Stimulated activated CD8-positive, alpha-beta memory T cell treated with anti-CD3 and anti-CD28 coated beads, Interleukin-15, amount 100 ng/mL, for 4 hours (primary cell): Measurements from ENCODE around the gene MROH2A.

Experiments used
- DNase-seq, 2 donors: peaks; one replicate each; pipeline ENCODE4 v3.0.0-alpha.2; 2020; ENCODE audit warnings: low read depth in 2 of 2

MROH2A gene

GRCh38 chr2:233761040-233761769, 16.9 kb upstream of the MROH2A start:
- DNase-seq: no peak

GRCh38 chr2:233764264-233764663, 13.9 kb upstream of the MROH2A start:
- DNase-seq: no peak

DNA sequence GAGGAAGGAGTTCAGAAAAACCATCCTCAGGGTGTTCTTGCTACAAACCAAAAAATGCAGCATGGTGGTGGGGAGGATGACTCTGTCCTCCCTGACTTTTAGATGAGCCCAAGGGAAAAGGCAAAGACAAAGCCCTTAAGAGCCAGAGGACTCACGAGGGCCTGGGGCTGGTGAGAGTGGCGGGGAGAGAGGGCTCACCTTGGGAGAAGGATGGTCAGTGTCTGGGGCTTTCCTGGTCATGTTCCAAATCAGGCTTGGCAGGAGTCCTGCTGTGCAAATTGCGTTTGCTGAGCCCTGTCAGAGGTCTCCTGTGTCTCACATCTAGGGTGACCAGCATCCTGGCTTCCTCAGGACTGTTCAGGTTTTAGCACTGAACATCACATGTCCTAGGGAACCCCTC, 13.4 kb upstream of the MROH2A start:
- no peak for DNase-seq

DNA sequence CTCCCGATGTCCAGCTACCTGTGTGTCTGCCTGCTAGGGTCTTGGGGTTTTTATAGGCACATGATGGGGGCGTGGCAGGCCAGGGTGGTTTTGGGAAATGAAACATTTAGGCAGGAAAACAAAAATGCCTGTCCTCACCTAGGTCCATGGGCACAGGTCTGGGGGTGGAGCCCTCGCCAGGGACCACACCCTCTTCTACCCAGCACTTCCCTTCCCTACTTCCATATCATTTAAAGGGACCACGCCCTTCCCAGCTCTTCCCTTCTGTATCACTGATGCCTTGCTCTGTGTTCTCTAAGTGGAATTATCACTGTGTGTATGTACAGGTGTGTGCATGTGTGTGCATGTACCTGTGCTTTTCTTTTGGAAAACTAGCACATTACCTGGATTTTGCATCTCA, 11.7 kb upstream of the MROH2A start:
- no peak for DNase-seq

DNA sequence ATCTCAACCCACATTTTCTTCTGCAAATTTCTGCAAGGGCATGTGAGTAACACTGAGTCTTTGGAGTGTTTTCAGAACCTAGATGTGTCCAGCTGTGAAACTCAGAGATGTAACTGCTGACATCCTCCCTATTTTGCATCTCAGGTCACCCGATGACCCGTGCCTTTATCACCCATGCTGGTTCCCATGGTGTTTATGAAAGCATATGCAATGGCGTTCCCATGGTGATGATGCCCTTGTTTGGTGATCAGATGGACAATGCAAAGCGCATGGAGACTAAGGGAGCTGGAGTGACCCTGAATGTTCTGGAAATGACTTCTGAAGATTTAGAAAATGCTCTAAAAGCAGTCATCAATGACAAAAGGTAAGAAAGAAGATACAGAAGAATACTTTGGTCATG, 10.1 kb upstream of the MROH2A start:
- no peak for DNase-seq

DNA sequence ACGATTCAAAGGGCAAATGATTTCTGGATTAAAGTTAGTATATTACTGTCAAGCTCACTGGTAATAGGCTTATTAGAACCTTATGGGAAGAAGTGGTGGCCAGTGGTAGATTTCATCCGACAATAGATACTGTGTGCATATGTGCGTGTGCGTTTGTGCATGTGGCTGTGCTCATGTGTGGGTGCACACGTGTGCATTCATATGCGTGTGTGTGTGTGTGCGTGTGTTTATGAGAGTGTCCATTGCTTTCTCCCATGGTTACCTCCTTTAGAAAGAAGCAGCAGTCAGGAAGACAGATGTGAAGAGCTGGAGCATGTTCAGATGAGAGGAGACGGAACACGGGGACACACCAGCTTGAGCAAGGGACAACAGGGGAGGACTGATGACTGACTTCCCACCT, 8.9 kb upstream of the MROH2A start:
- no peak for DNase-seq

DNA sequence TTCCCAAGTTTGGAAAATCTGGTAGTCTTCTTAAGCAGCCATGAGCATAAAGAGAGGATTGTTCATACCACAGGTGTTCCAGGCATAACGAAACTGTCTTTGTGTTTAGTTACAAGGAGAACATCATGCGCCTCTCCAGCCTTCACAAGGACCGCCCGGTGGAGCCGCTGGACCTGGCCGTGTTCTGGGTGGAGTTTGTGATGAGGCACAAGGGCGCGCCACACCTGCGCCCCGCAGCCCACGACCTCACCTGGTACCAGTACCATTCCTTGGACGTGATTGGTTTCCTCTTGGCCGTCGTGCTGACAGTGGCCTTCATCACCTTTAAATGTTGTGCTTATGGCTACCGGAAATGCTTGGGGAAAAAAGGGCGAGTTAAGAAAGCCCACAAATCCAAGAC, 6.0 kb upstream of the MROH2A start:
- DNase-seq: no peak

DNA sequence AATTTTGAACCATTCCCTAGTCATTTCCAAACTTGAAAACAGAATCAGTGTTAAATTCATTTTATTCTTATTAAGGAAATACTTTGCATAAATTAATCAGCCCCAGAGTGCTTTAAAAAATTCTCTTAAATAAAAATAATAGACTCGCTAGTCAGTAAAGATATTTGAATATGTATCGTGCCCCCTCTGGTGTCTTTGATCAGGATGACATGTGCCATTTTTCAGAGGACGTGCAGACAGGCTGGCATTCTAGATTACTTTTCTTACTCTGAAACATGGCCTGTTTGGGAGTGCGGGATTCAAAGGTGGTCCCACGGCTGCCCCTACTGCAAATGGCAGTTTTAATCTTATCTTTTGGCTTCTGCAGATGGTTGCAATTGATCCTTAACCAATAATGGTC, 5.5 kb upstream of the MROH2A start:
- no peak for DNase-seq

DNA sequence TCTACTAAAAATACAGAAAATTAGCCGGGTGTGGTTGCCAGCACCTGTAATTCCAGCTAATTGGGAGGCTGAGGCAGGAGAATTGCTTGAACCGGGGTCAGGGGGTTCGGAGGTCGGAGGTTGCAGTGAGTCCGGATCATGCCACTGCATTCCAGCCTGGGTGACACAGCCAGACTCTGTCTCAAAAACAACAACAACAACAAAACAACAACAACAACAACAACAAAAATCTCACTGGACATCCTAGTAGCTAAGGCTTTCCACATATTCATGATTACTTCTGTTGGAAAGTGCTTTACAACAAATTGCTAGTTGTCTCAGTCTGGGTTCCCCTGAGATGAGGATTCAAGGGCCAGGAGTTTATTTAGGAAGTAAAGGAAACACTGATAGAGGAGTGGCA, 4.3 kb upstream of the MROH2A start:
- DNase-seq: no peak

DNA sequence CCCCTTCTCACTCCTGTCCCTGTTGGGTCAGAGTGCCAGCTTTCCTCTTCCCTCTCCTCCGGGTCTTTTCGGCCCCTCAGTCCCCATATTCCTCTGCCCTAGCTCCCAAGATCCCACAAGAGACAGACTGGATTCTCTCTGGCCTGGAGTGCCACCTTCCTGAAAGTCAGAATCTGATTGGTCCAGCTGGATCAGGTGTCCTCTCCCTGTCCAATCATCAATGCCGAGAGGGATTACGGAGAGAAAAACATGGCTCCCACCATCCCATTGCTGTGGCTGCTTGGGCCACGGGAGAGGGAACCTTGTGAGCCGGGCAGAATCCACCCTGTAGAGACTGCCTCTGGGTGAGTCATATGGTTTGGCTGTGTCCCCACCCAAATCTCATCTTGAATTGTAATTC, 2.7 kb upstream of the MROH2A start:
- no peak for DNase-seq

GRCh38 chr2:233779722-233780121, 1.6 kb downstream of the MROH2A start:
- DNase-seq: no peak

DNA sequence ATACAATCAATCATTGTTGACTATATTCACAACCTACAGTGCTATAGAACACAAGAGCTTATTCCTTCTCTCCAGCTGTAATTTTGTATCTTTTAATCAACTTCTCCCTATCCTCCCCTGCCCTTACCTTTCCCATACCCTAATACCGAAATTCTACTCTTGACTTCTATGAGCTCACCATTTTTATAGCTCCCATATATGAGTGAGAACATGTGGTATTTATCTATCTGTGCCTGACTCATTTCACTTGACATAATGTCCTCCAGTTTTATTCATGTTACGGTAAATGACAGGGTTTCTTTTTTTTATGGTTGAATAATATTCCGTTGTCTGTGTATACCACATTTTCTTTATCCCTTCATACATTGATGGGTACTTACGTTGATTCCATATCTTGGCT, 2.6 kb downstream of the MROH2A start:
- no peak for DNase-seq

- no peak for DNase-seq
Measured at GRCh38 chr2:233789554-233789953, 11.4 kb downstream of the MROH2A start.

DNA sequence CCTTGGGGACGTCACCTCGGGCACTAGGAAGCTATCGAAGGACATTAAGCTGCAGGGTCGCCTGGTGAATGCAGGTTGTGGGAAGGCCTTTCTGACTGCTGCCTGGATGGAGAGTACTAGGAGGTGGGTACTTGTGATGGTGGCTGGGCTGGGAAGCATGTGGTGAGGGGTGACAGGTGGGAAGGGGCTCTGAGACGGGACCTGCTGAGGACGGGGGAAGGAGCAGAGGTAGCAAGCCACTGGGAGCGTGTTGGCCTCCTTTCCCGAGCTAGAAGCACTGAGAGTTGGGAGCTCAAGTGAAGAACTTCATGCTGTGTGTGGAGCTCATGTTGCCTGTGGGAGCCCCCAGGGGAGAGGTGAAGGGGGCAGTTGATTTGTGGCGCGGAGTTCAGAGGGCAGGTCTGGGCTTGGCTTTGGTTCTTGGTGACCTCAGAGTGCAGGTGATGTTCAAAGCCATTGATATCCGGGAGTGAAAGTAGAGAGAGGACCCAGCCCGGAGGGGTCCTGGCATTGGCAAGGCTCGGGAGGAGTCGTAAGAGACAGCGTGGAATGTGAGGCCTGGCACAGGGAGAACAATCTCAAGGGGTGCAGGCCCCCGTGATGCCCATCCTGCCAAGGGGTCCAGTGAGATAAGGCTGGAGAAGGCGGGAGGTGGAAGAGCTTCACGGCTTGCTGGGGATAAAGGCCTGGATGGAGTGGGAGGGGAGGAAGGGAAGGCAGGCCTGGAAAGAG, 13.2 kb downstream of the MROH2A start:
- no peak for DNase-seq

- DNase-seq: no peak
Measured at GRCh38 chr2:233791883-233792329, 13.8 kb downstream of the MROH2A start.

- DNase-seq: no peak
Measured at GRCh38 chr2:233792720-233793119, 14.6 kb downstream of the MROH2A start.

DNA sequence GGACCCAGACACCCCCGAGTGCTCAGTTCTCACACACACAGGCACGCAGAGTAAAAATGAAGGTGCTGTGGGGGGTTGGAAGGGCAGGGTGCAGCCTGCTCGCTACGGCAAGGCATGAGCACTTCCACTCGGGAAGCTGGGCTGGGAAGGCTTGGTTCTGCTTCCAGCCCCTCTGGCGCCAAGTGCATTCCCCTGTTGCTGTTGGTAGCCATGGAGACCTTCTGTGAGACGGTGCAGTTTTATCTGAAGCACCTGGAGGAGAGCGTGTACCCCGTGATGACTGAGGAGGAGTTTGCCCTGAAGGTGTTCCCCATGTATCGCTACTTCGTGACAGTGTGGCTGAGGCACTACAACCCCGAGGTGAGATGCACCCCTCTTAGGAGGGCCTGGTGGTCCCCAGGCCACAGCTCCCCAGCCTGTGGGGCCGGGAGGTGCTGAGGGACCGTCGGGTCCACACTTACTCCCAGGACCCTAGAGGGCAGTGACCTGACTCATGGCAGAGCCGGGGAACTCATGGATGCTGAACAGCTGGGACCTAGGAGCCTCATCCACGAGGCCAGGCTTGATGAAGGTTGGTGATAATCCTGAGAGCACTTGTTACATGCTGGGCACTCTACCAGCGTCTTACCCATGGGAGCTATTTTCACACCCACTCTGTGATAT, 15.5 kb downstream of the MROH2A start:
- no peak for DNase-seq

- no peak for DNase-seq
Measured at GRCh38 chr2:233794128-233794658, 16.1 kb downstream of the MROH2A start.

DNA sequence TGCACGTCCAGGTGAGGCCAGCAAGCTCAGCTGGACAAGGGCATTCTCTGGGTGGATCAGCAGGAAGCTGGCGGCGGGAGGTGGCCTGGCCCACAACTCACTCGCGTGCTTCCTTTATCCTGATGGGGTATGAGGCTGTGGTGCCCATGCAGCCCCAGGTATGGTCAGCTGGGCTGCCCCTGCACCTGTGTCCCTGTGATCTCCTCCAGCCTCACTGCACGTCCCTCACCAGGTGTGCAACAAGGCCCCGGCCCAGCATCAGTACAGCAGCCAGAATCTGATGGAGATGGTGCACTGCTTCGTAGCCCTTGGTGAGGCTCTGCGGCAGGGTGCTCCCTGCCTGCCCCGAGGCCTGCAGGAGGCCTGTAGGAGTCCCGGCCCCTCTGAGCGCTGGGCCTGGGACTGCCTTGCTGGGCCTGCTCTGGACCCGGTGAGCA, 17.6 kb downstream of the MROH2A start:
- no peak for DNase-seq

DNA sequence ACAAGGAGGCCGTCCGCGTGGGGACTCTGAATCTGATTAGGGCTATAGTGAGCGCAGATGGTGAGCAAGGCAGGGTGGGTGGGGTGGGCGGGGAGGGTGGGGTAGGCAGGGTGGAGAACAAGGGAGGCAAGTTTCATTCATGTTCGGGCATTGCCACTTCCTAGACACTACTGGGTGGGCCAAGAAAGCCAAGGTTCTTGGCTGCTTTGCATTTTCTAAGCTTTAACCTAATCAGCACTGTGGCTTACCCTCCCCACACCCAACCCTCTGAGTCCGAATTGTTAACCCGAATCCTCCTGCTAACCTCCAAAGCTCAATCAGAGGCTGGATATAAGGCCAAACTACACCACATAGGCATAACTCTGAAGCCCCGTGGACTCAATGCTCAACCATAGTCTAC, 18.1 kb downstream of the MROH2A start:
- no peak for DNase-seq

DNA sequence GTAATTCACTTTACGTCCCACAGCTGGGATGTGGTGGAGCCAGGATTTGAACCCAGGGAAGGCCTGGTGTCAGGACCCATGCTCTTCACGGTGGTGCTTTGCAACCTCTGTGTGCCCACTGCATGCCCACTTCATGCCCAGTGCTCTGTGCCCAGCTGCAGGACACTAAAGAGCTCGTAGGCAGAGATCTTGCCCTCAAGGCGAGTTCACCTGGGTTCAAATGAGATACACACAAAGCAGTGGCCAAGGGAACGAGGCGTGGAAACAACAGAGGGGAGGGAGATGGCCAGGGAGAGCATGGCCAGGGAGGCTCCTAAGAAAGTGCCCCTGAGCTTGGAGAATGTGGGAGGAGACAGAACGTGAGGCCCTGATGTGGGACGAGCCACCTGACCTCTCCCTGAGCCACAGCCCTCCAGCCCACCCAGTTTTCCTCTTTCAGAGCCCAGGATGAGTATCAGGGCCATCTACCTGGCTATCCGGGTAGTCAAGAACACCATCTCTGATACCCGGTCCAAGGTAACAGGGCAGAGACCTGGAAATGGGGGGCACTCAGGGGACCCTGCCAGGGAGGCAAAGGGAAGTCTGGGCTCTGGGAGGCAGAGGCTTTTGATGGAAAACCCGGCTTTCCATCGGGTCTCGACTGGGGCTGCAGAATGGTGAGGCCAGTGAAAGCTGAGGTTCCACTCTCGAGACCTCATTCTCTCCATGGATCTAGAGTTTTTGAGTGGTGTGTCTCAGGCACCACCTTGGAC, 20.4 kb downstream of the MROH2A start:
- DNase-seq: no peak

GRCh38 chr2:233799087-233799665, 21.0 kb downstream of the MROH2A start:
- no peak for DNase-seq
